G401 (cell line): Measurements from ENCODE around the gene UGT1A7. TPM values are rescaled to one million over a fixed set of nuclear protein-coding genes. Genes with fewer than 3 reads are reported as not detected.
A peak's percentile ranks its signal among the peaks of the same experiment; 100 is the strongest.

ENCODE experiments used
- DNase-seq: peaks from one replicate; pipeline ENCODE4 v3.0.0-alpha.2; 2015; ENCODE audit warnings: low spot score
- in situ Hi-C: cut with HindIII; loops from 2 replicates; pipeline ENCODE4 v1.10.0; 2016; ENCODE audit warnings: low sequenced_read_pairs, mixed read lengths
- total RNA-seq: library from RNA; depleted of rRNA; stranded (reverse); fragments of >200 nt; shearing (Covaris generic); gene quantifications from 2 replicates; pipeline ENCODE4 v1.2.3, GENCODE V29; 2014

UGT1A7 gene
- total RNA-seq, 1 experiment from 2014 or later, result not detected

- in situ Hi-C loops, result no loop called here
- no peak for DNase-seq
These were observed 107.9 kb downstream of the UGT1A7 start for GRCh38 chr2:233789554-233789953.

DNA sequence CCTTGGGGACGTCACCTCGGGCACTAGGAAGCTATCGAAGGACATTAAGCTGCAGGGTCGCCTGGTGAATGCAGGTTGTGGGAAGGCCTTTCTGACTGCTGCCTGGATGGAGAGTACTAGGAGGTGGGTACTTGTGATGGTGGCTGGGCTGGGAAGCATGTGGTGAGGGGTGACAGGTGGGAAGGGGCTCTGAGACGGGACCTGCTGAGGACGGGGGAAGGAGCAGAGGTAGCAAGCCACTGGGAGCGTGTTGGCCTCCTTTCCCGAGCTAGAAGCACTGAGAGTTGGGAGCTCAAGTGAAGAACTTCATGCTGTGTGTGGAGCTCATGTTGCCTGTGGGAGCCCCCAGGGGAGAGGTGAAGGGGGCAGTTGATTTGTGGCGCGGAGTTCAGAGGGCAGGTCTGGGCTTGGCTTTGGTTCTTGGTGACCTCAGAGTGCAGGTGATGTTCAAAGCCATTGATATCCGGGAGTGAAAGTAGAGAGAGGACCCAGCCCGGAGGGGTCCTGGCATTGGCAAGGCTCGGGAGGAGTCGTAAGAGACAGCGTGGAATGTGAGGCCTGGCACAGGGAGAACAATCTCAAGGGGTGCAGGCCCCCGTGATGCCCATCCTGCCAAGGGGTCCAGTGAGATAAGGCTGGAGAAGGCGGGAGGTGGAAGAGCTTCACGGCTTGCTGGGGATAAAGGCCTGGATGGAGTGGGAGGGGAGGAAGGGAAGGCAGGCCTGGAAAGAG is 109.6 kb downstream of the UGT1A7 start:
- no peak for DNase-seq
- in situ Hi-C loops, result no loop called here

GRCh38 chr2:233791883-233792329 is 110.2 kb downstream of the UGT1A7 start:
- in situ Hi-C loops, result no loop called here
- no peak for DNase-seq

GRCh38 chr2:233792720-233793119 is 111.0 kb downstream of the UGT1A7 start:
- in situ Hi-C loops, result no loop called here
- no peak for DNase-seq

- DNase-seq, result no peak
- in situ Hi-C loops, result no loop called here
These were observed 111.9 kb downstream of the UGT1A7 start for GRCh38 chr2:233793465-233794127.

GRCh38 chr2:233794128-233794658 is 112.5 kb downstream of the UGT1A7 start:
- in situ Hi-C loops, result no loop called here
- DNase-seq, result no peak

- in situ Hi-C loops, result no loop called here
- no peak for DNase-seq
These were observed 114.1 kb downstream of the UGT1A7 start for GRCh38 chr2:233795735-233796171.

- DNase-seq, result no peak
- in situ Hi-C loops, result no loop called here
These were observed 114.6 kb downstream of the UGT1A7 start for GRCh38 chr2:233796254-233796653.

GRCh38 chr2:233798335-233799086 is 116.8 kb downstream of the UGT1A7 start:
- in situ Hi-C loops, result no loop called here

GRCh38 chr2:233799087-233799665 is 117.5 kb downstream of the UGT1A7 start:
- in situ Hi-C loops, result no loop called here
- peak; percentile 7 for DNase-seq

More at GRCh38 chr2:233798335-233799086, 116.8 kb downstream of the UGT1A7 start:
- DNase-seq, result no peak

DNA sequence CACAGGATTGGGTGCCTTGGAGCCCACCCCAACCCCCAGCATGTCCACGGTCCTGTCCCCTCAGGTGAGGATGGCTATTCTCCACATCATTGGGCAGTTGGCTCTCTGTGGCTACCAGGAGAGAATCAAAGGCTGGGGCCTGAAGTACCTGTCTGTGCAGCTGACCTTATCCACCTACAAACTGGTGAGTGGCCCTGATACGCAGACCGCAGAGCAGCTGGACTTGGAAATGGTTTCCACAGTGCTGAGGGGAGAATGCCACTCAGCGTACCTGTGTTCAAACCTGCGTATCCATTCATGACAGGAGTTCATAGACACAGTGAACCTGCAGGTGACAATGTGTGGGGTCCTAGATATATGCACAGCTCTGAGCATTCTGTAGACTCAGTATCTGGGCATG is 118.0 kb downstream of the UGT1A7 start:
- DNase-seq, result no peak
- in situ Hi-C loops, result no loop called here

GRCh38 chr2:233800208-233800607 is 118.5 kb downstream of the UGT1A7 start:
- DNase-seq, result no peak
- in situ Hi-C loops, result no loop called here

GRCh38 chr2:233801357-233802131 is 119.8 kb downstream of the UGT1A7 start:
- in situ Hi-C loops, result no loop called here
- no peak for DNase-seq

DNA sequence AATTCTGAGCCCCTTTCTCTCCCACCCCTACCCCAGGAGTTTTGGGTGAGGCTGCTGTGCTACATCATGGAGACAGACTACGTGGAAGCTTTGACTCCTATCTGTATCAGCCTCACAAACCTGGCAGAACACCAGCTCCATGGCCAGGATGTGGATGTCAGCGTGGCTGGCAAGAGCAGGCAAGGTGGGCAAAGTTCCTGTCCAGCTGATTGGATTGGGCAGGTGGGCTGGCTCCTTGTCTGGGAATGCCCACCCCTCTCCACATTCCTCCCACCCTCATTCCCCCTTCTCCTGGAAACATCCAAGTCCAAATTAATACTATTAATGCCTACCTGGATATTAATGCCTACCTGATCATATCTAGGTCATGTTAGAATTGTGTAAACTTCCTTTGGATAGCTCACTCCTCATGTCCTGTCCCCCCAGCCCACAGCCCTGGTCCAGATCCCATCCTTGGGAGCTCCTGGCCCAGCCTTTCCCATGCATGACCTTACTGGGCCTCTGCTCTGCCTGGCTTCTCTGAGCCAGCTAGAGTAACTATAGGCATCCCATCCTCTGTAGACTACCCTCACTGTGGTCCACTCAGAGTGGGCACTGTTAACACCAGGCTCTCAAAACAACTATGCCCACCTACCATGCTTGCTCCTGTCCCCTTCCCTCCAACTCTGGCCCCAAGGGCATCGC is 120.6 kb downstream of the UGT1A7 start:
- in situ Hi-C loops, result no loop called here
- no peak for DNase-seq

DNA sequence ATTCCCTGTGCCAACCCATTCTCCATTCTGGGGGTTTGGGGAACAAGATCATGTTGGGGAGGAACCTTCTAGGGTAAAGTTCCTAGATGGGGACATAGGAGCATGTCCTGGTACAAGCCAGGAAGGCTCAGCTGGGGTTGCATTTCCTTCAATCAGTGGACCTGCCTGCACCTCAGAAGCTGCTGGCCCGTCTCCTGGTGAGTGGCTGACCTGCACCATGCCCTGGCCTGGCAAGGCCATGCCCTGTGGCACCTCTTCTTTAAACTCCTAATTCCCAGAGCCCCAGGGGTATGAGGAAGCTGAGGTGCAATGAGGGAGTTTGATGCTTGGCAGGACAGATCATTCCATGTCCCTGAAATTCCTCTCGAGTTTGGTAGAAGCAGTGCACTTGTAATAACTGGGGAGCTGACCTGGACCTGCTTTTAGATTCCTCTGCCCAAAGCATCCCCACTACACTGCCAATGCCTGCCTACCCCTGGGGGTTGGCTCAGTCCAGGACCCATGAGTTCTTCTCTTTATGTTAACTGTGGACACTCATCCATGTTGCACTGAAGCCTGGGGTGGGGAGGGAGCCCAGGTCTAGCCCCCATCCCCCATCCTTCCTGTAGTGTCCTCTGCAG is 121.7 kb downstream of the UGT1A7 start:
- in situ Hi-C loops, result no loop called here

GRCh38 chr2:233803994-233804393 is 122.3 kb downstream of the UGT1A7 start:
- in situ Hi-C loops, result no loop called here

More for the DNA sequence above, 121.7 kb downstream of the UGT1A7 start:
- DNase-seq, result no peak

DNA sequence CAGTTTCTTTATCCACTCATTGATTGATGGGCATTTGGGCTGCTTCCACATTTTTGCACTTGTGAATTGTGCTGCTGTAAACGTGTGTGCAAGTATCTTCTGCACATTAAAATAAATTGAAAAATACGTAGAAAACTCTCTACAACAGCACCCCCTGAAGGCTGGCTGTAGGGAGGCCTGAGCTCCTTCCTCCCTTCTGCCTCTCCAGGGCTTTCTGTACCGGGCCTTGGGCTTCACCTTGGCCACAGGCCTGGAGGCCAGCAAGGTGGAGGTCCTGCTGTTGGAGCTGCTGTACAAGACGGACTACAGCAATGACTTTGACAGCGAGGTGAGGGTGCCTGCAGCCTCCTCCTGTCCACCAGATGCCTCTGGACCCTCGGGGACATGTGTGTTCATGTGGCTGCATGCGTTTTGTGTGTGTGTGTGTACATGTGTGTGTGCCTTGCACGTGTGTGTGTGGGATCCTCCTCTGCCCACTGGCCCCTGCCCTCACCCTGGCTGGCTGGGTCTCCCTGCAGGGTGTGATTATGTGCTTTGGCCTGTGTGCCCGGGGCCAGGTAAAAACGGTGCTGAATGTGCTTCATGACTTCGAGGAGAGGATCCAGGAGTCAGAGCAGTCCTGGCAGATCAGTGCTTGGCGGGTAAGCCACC is 125.6 kb downstream of the UGT1A7 start:
- no peak for DNase-seq
- in situ Hi-C loops, result no loop called here

More at GRCh38 chr2:233803994-233804393, 122.3 kb downstream of the UGT1A7 start:
- DNase-seq, result no peak
